Gastrocnemius medialis (tissue), 4 donors: ENCODE results near the gene A1CF.

Source experiments
- CTCF ChIP-seq, 5 experiments: fragments of 450-650 bp in 3 of 5; fragments of 200-600 bp in 2 of 5; sonication (generic) in 2 of 5; IDR thresholded peaks in 4 of 5; conservative IDR thresholded peaks in 1 of 5; 1 replicate in 4 of 5; 2 replicates in 1 of 5; pipeline ENCODE4 v1.5.1; 2016 to 2019; ENCODE audit warnings: antibody characterized with exemption in 5 of 5, mild to moderate bottlenecking in 3 of 5, moderate library complexity in 3 of 5
- POLR2A ChIP-seq, 2 donors: fragments of 450-650 bp; IDR thresholded peaks; one replicate each; pipeline ENCODE4 v1.6.1; 2017; ENCODE audit warnings: antibody characterized with exemption in 2 of 2, mild to moderate bottlenecking in 2 of 2, moderate library complexity in 2 of 2

- no peak for TF ChIP-seq POLR2A (IDR thresholded peaks at IDR 0.05)
- no peak for TF ChIP-seq CTCF (IDR thresholded peaks at IDR 0.05 in 4 of 5, conservative IDR thresholded peaks at IDR 0.05 in 1 of 5)
Observed at GRCh38 chr10:50846753-50847152, 38.7 kb downstream of the A1CF start.
